Uterus (tissue), 2 donors: ENCODE data around the gene GLCCI1.

Experiments used
- POLR2A ChIP-seq, 2 donors: fragments of 450-650 bp; IDR thresholded peaks; one replicate each; pipeline ENCODE4 v1.6.1; 2016; ENCODE audit warnings: antibody characterized with exemption in 2 of 2, mild to moderate bottlenecking in 1 of 2, moderate library complexity in 1 of 2
- TF ChIP-seq, protein P1 (sequence below), 4 experiments: fragments of 200-600 bp in 2 of 4; fragments of 450-650 bp in 2 of 4; sonication (generic) in 2 of 4; IDR thresholded peaks; one replicate each; pipeline ENCODE4 v1.5.1; 2016 to 2019; ENCODE audit warnings: antibody characterized with exemption in 4 of 4, mild to moderate bottlenecking in 2 of 4, moderate library complexity in 1 of 4

DNA sequence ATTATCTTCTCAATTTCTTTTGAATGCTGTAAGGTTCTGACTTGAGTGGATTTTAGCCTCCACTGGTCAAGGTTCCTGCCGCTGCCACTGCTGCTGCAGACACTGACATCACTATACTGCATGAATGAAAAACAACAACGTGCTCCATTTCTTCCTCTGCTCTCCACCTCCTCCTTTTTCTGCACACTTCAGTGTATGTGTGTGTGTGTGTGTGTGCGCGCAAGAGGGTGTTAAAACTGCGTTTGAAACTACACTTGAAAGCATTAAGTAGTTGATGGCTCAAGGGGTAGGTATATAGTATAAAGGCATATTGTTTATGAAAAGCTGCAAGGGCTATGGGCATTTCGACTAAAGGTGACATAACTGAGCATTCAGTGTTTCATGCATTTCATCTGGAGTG, 3.5 kb downstream of the GLCCI1 start:
- TF ChIP-seq, protein P1, sequence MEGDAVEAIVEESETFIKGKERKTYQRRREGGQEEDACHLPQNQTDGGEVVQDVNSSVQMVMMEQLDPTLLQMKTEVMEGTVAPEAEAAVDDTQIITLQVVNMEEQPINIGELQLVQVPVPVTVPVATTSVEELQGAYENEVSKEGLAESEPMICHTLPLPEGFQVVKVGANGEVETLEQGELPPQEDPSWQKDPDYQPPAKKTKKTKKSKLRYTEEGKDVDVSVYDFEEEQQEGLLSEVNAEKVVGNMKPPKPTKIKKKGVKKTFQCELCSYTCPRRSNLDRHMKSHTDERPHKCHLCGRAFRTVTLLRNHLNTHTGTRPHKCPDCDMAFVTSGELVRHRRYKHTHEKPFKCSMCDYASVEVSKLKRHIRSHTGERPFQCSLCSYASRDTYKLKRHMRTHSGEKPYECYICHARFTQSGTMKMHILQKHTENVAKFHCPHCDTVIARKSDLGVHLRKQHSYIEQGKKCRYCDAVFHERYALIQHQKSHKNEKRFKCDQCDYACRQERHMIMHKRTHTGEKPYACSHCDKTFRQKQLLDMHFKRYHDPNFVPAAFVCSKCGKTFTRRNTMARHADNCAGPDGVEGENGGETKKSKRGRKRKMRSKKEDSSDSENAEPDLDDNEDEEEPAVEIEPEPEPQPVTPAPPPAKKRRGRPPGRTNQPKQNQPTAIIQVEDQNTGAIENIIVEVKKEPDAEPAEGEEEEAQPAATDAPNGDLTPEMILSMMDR (IDR thresholded peaks at IDR 0.05) = no peak
- TF ChIP-seq POLR2A (IDR thresholded peaks at IDR 0.05) = no peak
